H1 (cell line): ENCODE data around the gene RAB3GAP1. TPM values are rescaled to one million over a fixed set of nuclear protein-coding genes. Genes with fewer than 3 reads are reported as not detected.

Experiments
- CTCF ChIA-PET: fragments of 300-600 bp; sonication (Branson Sonifier 250); formaldehyde crosslinking; loops from one replicate; lab custom pipeline; 2021; ENCODE audit not compliant: partially characterized antibody; lab: Charles Lee
- POLR2A ChIA-PET: fragments of 300-600 bp; sonication (Branson Sonifier 250); formaldehyde crosslinking; loops from one replicate; lab custom pipeline; 2021; ENCODE audit warnings: inconsistent platforms; ENCODE audit not compliant: partially characterized antibody; lab: Charles Lee
- DNase-seq, 2 experiments: peaks; one replicate each; pipeline versions ENCODE4 v3.0.0 to v3.0.0-alpha.2; 2010 to 2022; ENCODE audit warnings: low spot score in 2 of 2, low read depth in 1 of 2, mixed read lengths in 1 of 2
- FAIRE-seq: peaks from 2 replicates; lab custom pipeline; 2011; peaks lifted over from hg19 to GRCh38; lab: Jason Lieb, UNC
- H2AFZ ChIP-seq: 2 replicates; pipeline ENCODE4 v1.8.1; 2012; ENCODE audit warnings: low read length, inconsistent platforms
- H2AK5ac ChIP-seq: 2 replicates; pipeline ENCODE4 v1.6.1; 2013; ENCODE audit warnings: low read depth, low read length
- H2BK120ac ChIP-seq: replicated peaks from 2 replicates; pipeline ENCODE3; 2013; ENCODE audit warnings: low read depth, low read length, inconsistent platforms
- H2BK12ac ChIP-seq: 2 replicates; pipeline ENCODE4 v1.6.1; 2013; ENCODE audit warnings: low read depth, low read length
- H2BK15ac ChIP-seq: 2 replicates; pipeline ENCODE4 v1.6.1; 2013; ENCODE audit warnings: low read length
- H2BK20ac ChIP-seq: 2 replicates; pipeline ENCODE4 v1.6.1; 2013; ENCODE audit warnings: low read length
- H2BK5ac ChIP-seq: 2 replicates; pipeline ENCODE4 v1.6.1; 2013; ENCODE audit warnings: low read depth, low read length
- H3K14ac ChIP-seq: 2 replicates; pipeline ENCODE4 v1.6.1; 2013; ENCODE audit warnings: inconsistent platforms; ENCODE audit not compliant: insufficient read length
- H3K18ac ChIP-seq: 2 replicates; pipeline ENCODE4 v1.6.1; 2013; ENCODE audit warnings: low read length; ENCODE audit errors: extremely low read depth
- H3K23ac ChIP-seq: 2 replicates; pipeline ENCODE4 v1.6.1; 2013; ENCODE audit warnings: inconsistent platforms; ENCODE audit not compliant: insufficient read length
- H3K23me2 ChIP-seq: 2 replicates; pipeline ENCODE4 v1.6.1; 2013; ENCODE audit warnings: low read depth, low read length
- H3K27ac ChIP-seq: 2 replicates; pipeline ENCODE4 v1.6.1; 2011; ENCODE audit warnings: low read depth, low read length, inconsistent platforms
- H3K27me3 ChIP-seq, 4 experiments: replicated peaks in 1 of 4; 1 replicate in 1 of 4; 2 replicates in 3 of 4; pipeline versions ENCODE4 v1.6.1 to v1.8.1; 2011 to 2013; ENCODE audit warnings: low read length in 3 of 4, mild to moderate bottlenecking in 3 of 4, inconsistent platforms in 2 of 4, mixed read lengths in 2 of 4, moderate library complexity in 1 of 4; ENCODE audit not compliant: control insufficient read depth in 3 of 4, insufficient read depth in 3 of 4; ENCODE audit errors: extremely low read depth in 1 of 4
- H3K36me3 ChIP-seq, 4 experiments: 2 replicates each; pipeline versions ENCODE4 v1.6.1 to v1.8.1; 2011 to 2013; ENCODE audit warnings: mild to moderate bottlenecking in 4 of 4, low read length in 3 of 4, moderate library complexity in 2 of 4, control low read depth in 1 of 4, inconsistent platforms in 1 of 4; ENCODE audit not compliant: insufficient read depth in 4 of 4, control insufficient read depth in 2 of 4
- H3K4ac ChIP-seq: replicated peaks from 2 replicates; pipeline ENCODE3; 2013; ENCODE audit warnings: low read length, low read depth, mixed read lengths, inconsistent platforms; ENCODE audit not compliant: insufficient read length
- H3K4me1 ChIP-seq, 4 experiments: replicated peaks in 1 of 4; 1 replicate in 1 of 4; 2 replicates in 3 of 4; pipeline versions ENCODE4 v1.6.1 to v1.8.1; 2011 to 2013; ENCODE audit warnings: low read length in 3 of 4, inconsistent platforms in 2 of 4, mixed read lengths in 1 of 4; ENCODE audit not compliant: insufficient read depth in 4 of 4, control insufficient read depth in 3 of 4
- H3K4me2 ChIP-seq, 2 experiments: 2 replicates each; pipeline versions ENCODE4 v1.6.1 to v1.8.1; 2011 to 2013; ENCODE audit warnings: low read depth in 2 of 2, low read length in 2 of 2, control low read depth in 1 of 2, inconsistent platforms in 1 of 2, mild to moderate bottlenecking in 1 of 2; ENCODE audit not compliant: insufficient read depth in 1 of 2
- H3K4me3 ChIP-seq, 4 experiments: fragments of 200-600, 300-600 bp in 1 of 4; sonication (generic), shearing (Covaris generic), sonication (Bioruptor Twin) in 1 of 4; 2 replicates each; pipeline versions ENCODE4 v1.5.1 to v1.8.1; 2011 to 2016; ENCODE audit warnings: low read length in 4 of 4, low read depth in 3 of 4, control low read depth in 2 of 4, inconsistent platforms in 2 of 4, mild to moderate bottlenecking in 2 of 4, mixed read lengths in 1 of 4, moderate library complexity in 1 of 4; ENCODE audit not compliant: insufficient read depth in 2 of 4; ENCODE audit errors: extremely low read depth in 1 of 4
- H3K56ac ChIP-seq: replicated peaks from 2 replicates; pipeline ENCODE3; 2013; ENCODE audit warnings: low read depth, mild to moderate bottlenecking, mixed read lengths, low read length, inconsistent platforms; ENCODE audit not compliant: insufficient read length
- H3K79me1 ChIP-seq: 2 replicates; pipeline ENCODE4 v1.6.1; 2013; ENCODE audit warnings: low read depth, low read length, control low read depth
- H3K79me2 ChIP-seq, 2 experiments: 2 replicates each; pipeline versions ENCODE4 v1.6.1 to v1.8.1; 2012 to 2013; ENCODE audit warnings: low read length in 2 of 2, mild to moderate bottlenecking in 2 of 2, inconsistent platforms in 1 of 2; ENCODE audit not compliant: insufficient read depth in 2 of 2, control insufficient read depth in 1 of 2
- H3K9ac ChIP-seq, 4 experiments: replicated peaks in 1 of 4; 1 replicate in 1 of 4; 2 replicates in 3 of 4; pipeline versions ENCODE4 v1.6.1 to v1.8.1; 2011 to 2013; ENCODE audit warnings: low read depth in 3 of 4, low read length in 3 of 4, control low read depth in 2 of 4, mild to moderate bottlenecking in 2 of 4, moderate library complexity in 2 of 4, inconsistent platforms in 1 of 4; ENCODE audit errors: extremely low read depth in 1 of 4
- H3K9me3 ChIP-seq, 2 experiments: 2 replicates each; pipeline versions ENCODE4 v1.6.1 to v1.8.1; 2012 to 2013; ENCODE audit warnings: mild to moderate bottlenecking in 2 of 2, moderate library complexity in 2 of 2, control low read depth in 1 of 2, inconsistent platforms in 1 of 2, low read depth in 1 of 2, low read length in 1 of 2, mixed read lengths in 1 of 2; ENCODE audit not compliant: insufficient read depth in 2 of 2
- H4K20me1 ChIP-seq, 2 experiments: replicated peaks in 1 of 2; 2 replicates each; pipeline versions ENCODE3 to v1.8.1; 2011 to 2013; ENCODE audit warnings: inconsistent platforms in 2 of 2, low read length in 2 of 2, mild to moderate bottlenecking in 1 of 2; ENCODE audit not compliant: insufficient read depth in 2 of 2, control insufficient read depth in 1 of 2
- H4K5ac ChIP-seq: 2 replicates; pipeline ENCODE4 v1.6.1; 2013; ENCODE audit warnings: low read length, low read depth, mixed read lengths, inconsistent platforms; ENCODE audit not compliant: insufficient read length
- H4K8ac ChIP-seq: 2 replicates; pipeline ENCODE4 v1.8.0; 2013; ENCODE audit warnings: mild to moderate bottlenecking, moderate library complexity, low read length, inconsistent platforms; ENCODE audit not compliant: insufficient read depth; ENCODE audit errors: extremely low read depth
- H4K91ac ChIP-seq: replicated peaks from 2 replicates; pipeline ENCODE3; 2013; ENCODE audit warnings: low read length, mixed read lengths, inconsistent platforms; ENCODE audit not compliant: insufficient read length
- BCL11A ChIP-seq, 2 experiments: IDR thresholded peaks; one replicate each; pipeline ENCODE4 v1.6.1; 2011; ENCODE audit warnings: low read depth in 2 of 2, low read length in 2 of 2, mild to moderate bottlenecking in 2 of 2
- JUND ChIP-seq: IDR thresholded peaks from 2 replicates; pipeline ENCODE4 v1.6.1; 2011; ENCODE audit warnings: mild to moderate bottlenecking, improper control_type of control experiment, low read length
- KDM1A ChIP-seq: fragments of 200-600, 300-600 bp; sonication (generic); IDR thresholded peaks from 2 replicates; pipeline ENCODE4 v1.7.1; 2016; ENCODE audit warnings: mild to moderate bottlenecking, low read length, borderline replicate concordance
- NRF1 ChIP-seq: IDR thresholded peaks from 2 replicates; pipeline ENCODE4 v1.6.1; 2011; ENCODE audit warnings: mild to moderate bottlenecking, low read depth, low read length, improper control_type of control experiment
- TAF1 ChIP-seq: IDR thresholded peaks from 2 replicates; pipeline ENCODE4 v1.6.1; 2011; ENCODE audit warnings: mild to moderate bottlenecking, low read depth, low read length
- TBP ChIP-seq: IDR thresholded peaks from 2 replicates; pipeline ENCODE4 v1.6.1; 2011; ENCODE audit warnings: low read depth, low read length, improper control_type of control experiment
- WGBS, 2 experiments: shearing (Covaris generic) in 1 of 2; methylation state at CpG; one replicate each; pipeline versions ENCODE4 v1.1.6 to v1.1.7; 2013 to 2015; ENCODE audit warnings: low lambda C conversion rate in 2 of 2, mixed read lengths in 2 of 2, inconsistent platforms in 1 of 2, low coverage in 1 of 2, missing lambda C conversion rate in 1 of 2; ENCODE audit not compliant: insufficient replicate concordance in 2 of 2, insufficient coverage in 1 of 2, insufficient read length in 1 of 2; ENCODE audit errors: extremely low coverage in 1 of 2, missing lambda C conversion rate in 1 of 2; 5-methylcytosine and 5-hydroxymethylcytosine counted together
- polyA plus RNA-seq, 7 experiments: library from polyadenylated mRNA; depleted of rRNA in 3 of 7; stranded (reverse) in 5 of 7; unstranded in 2 of 7; fragments of >200 nt in 5 of 7; fragments of 200-250 nt in 2 of 7; gene quantifications; 1 replicate in 5 of 7; 2 replicates in 1 of 7; 4 replicates in 1 of 7; pipeline versions ENCODE4 v1.2.1 to v1.2.3, GENCODE V29; 2011 to 2013; ENCODE audit warnings: missing spikeins in 2 of 7, mixed read lengths in 2 of 7
- total RNA-seq: library from RNA; stranded (reverse); fragmentation: NEBNext Ultra II Directional; extraction: Animal tissue kit (Norgen Biotek cat#: 25700); gene quantifications from 2 replicates; pipeline ENCODE4 v1.2.1, GENCODE V29; 2021

RAB3GAP1 gene
- total and polyA plus RNA-seq, 2 of the 8 experiments (the other 6 are each of a cell fraction or from before 2014, with no cell fraction given): 9.8 to 28.6 TPM

DNA sequence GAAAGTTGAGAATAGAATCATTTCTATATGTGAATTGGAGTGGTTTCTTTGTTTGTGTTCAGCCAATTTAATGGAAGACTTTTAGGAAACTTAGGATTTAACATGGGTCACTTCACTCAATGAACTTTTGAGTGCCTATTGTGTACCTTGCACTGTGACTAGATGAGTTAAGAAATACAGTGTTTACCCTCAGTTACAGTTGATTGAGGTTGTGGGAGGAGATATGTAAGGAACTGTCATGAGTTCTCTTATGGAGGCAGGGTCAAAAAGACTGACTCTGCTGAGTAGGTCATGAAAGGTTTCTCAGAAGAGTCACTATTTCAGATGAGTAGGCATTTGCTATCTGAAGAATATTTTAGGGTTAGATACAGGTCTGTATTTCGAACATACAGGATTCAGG lies 98.6 kb downstream of the RAB3GAP1 start:
- Histone ChIP-seq H3K4ac (no peak overlapping the region), H2AFZ (no peak overlapping the region), H3K4me2 (no peak overlapping the region), H3K79me2 (no peaks in the 10 kb centered on the region), H3K27ac (no peak overlapping the region), H3K9ac (no peak overlapping the region), H3K23me2 (no peaks in the 10 kb centered on the region), H3K79me1 (no peaks in the 10 kb centered on the region), H4K5ac (no peak overlapping the region), H4K8ac (no peak overlapping the region), H3K56ac (no peak overlapping the region), H2BK5ac (no peak overlapping the region), H3K23ac (no peak overlapping the region), H4K91ac (no peak overlapping the region), H2BK12ac (no peak overlapping the region), H3K4me3 (no peak overlapping the region), H3K9me3 (no peaks in the 10 kb centered on the region), H4K20me1 (no peaks in the 10 kb centered on the region), H3K14ac (no peak overlapping the region), H3K36me3 (peaks cover 0 to 38% (median 12%) of the 10 kb centered on the region in 4 experiments; a peak in 5 of 8 replicates), H2BK15ac (no peak overlapping the region), H3K27me3 (no peaks in the 10 kb centered on the region), H2BK20ac (no peak overlapping the region), H2AK5ac (no peak overlapping the region), H3K4me1 (no peaks in the 10 kb centered on the region), H2BK120ac (no peak overlapping the region), H3K18ac (no peak overlapping the region)
- ChIA-PET CTCF (no interaction called here), POLR2A (no interaction called here)
- TF ChIP-seq BCL11A (IDR thresholded peaks at IDR 0.05; ENCODE audit: low read depth in 2 of 2, low read length in 2 of 2) (no peak), NRF1 (no peak), KDM1A (no peak), JUND (no peak), TAF1 (no peak), TBP (no peak)
- no peak for FAIRE-seq
- no peak for DNase-seq
- WGBS, 2 experiments: 85% methylated on average over 1 of the region's 1 CpG; no CpG with 5 or more reads in 1 of the 2 experiments
